Skeletal muscle satellite cell (primary cell): ENCODE measurements around the gene ADAMTS2.

ENCODE experiments used
- H3K27me3 ChIP-seq: 2 replicates; pipeline ENCODE4 v1.7.0; 2013; ENCODE audit warnings: low read length; ENCODE audit not compliant: control insufficient read depth, insufficient read depth
- H3K36me3 ChIP-seq: 2 replicates; pipeline ENCODE4 v1.7.0; 2013; ENCODE audit warnings: mild to moderate bottlenecking, control low read depth, low read length; ENCODE audit not compliant: insufficient read depth
- H3K4me1 ChIP-seq: 2 replicates; pipeline ENCODE4 v1.7.0; 2013; ENCODE audit warnings: low read length; ENCODE audit not compliant: control insufficient read depth, insufficient read depth
- H3K4me2 ChIP-seq: 2 replicates; pipeline ENCODE4 v1.7.0; 2013; ENCODE audit warnings: mild to moderate bottlenecking, low read length
- H3K4me3 ChIP-seq: 2 replicates; pipeline ENCODE4 v1.7.0; 2013; ENCODE audit warnings: low read length
- H3K9ac ChIP-seq: 2 replicates; pipeline ENCODE4 v1.7.0; 2013; ENCODE audit warnings: mild to moderate bottlenecking, low read depth, low read length, moderate library complexity
- H3K9me3 ChIP-seq: replicated peaks from 2 replicates; pipeline ENCODE4 v1.7.0; 2013; ENCODE audit warnings: mild to moderate bottlenecking, control low read depth, low read length

Gene ADAMTS2

GRCh38 chr5:179199246-179199645 is 146.0 kb downstream of the ADAMTS2 start:
- Histone ChIP-seq H3K4me2 (no peak overlapping the region), H3K9me3 (no peaks in the 10 kb centered on the region), H3K27me3 (no peaks in the 10 kb centered on the region), H3K9ac (no peak overlapping the region), H3K36me3 (peaks cover 23% of the 10 kb centered on the region), H3K4me3 (no peak overlapping the region), H3K4me1 (no peaks in the 10 kb centered on the region)

- Histone ChIP-seq H3K4me3 (no peak overlapping the region), H3K9me3 (no peaks in the 10 kb centered on the region), H3K9ac (no peak overlapping the region), H3K4me1 (no peaks in the 10 kb centered on the region), H3K27me3 (no peaks in the 10 kb centered on the region), H3K36me3 (peaks cover 27% of the 10 kb centered on the region), H3K4me2 (no peak overlapping the region)
Measured at GRCh38 chr5:179198825-179199224, 146.4 kb downstream of the ADAMTS2 start.

DNA sequence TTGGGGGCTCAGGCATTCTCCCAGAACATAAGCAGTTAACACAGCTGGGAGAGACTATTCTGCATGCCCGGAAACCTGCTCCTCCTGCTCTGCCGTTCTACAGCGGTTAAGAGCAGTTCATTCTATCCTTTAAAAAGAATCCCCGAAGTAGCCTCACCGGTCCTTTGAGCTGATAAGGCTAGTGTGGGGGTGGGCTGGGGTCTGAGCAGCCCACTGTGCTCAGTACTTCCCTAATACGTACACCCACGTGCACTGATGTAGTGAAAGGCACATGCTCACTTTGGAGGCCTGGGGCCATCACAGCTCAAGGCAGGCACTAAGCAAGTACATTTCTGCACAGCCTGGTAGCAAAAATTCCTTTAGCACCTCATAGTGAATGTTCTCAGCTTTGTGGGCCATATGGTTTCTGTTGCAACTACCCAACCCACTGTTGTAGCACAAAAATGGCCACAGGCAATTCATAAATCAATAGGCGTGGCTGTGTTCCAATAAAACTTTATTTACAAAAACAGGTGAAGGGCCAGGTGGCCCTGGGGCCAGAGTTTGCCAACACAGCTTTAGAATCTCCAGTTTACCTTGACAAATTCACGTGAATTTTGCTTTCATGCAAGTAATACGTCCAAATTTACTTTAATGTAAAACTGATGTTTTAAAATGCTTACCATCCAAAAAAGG is 148.7 kb downstream of the ADAMTS2 start:
- H3K4me3 ChIP-seq: no peak overlapping the region
- no peak overlapping the region for H3K9ac ChIP-seq
- no peak overlapping the region for H3K4me2 ChIP-seq
- no peaks in the 10 kb centered on the region for H3K27me3 ChIP-seq
- H3K4me1 ChIP-seq: no peaks in the 10 kb centered on the region
- H3K36me3 ChIP-seq: peaks cover 34% of the 10 kb centered on the region
- no peaks in the 10 kb centered on the region for H3K9me3 ChIP-seq

GRCh38 chr5:179195561-179196404 is 149.5 kb downstream of the ADAMTS2 start:
- peaks cover 34% of the 10 kb centered on the region for H3K36me3 ChIP-seq
- H3K4me3 ChIP-seq: no peak overlapping the region
- H3K4me2 ChIP-seq: no peak overlapping the region
- no peaks in the 10 kb centered on the region for H3K4me1 ChIP-seq
- H3K9me3 ChIP-seq: no peaks in the 10 kb centered on the region
- H3K27me3 ChIP-seq: no peaks in the 10 kb centered on the region
- H3K9ac ChIP-seq: no peak overlapping the region

DNA sequence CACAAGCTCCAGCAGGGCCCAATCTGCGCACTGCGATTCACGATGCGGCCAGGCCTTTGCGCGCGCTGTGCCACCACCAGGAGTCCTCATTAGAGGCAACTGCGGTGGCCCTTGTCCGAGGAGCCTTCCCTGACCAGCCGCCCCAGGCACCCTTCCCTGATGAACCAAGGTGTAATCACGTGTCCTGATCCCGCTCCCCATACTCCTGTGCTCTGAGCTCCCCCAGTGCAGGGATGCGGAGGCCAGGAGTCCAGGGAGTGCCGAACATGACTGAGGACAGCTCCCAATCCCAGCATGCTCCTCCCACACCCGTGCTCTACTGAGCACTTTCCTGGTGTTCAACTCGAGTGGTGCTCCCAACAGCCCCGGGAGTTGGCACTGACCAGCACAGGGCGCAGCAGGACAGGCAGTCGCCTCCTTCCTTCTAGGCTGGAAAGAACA is 150.3 kb downstream of the ADAMTS2 start:
- Histone ChIP-seq H3K9me3 (no peaks in the 10 kb centered on the region), H3K9ac (no peak overlapping the region), H3K36me3 (peaks cover 30% of the 10 kb centered on the region), H3K27me3 (no peaks in the 10 kb centered on the region), H3K4me3 (no peak overlapping the region), H3K4me2 (no peak overlapping the region), H3K4me1 (no peaks in the 10 kb centered on the region)

GRCh38 chr5:179194201-179194910 is 150.9 kb downstream of the ADAMTS2 start:
- Histone ChIP-seq H3K36me3 (peaks cover 30% of the 10 kb centered on the region), H3K4me2 (no peak overlapping the region), H3K4me3 (no peak overlapping the region), H3K27me3 (no peaks in the 10 kb centered on the region), H3K4me1 (no peaks in the 10 kb centered on the region), H3K9me3 (no peaks in the 10 kb centered on the region), H3K9ac (no peak overlapping the region)

DNA sequence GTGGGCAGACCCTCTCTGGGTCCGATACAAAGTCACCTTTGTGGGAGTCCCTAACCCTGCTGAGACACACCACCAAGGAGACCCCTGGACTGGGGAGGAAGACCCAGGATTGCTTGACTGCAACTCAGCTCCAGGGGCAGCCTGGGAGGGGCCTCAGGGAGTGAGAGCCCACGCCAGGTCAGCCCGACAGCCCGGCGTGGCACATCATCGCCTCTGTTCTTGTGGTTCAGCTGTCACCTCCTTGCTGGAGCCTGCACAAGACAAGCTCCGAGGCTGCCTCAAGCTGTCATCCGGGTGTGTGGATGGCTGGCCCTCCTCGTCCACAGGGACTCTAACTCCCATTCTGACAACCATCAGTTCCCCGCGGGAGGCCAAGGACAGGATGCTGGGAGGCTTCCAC is 151.5 kb downstream of the ADAMTS2 start:
- peaks cover 30% of the 10 kb centered on the region for H3K36me3 ChIP-seq
- H3K4me1 ChIP-seq: no peaks in the 10 kb centered on the region
- no peak overlapping the region for H3K9ac ChIP-seq
- no peak overlapping the region for H3K4me2 ChIP-seq
- H3K27me3 ChIP-seq: no peaks in the 10 kb centered on the region
- H3K4me3 ChIP-seq: no peak overlapping the region
- H3K9me3 ChIP-seq: no peaks in the 10 kb centered on the region

- Histone ChIP-seq H3K4me3 (no peak overlapping the region), H3K4me1 (no peaks in the 10 kb centered on the region), H3K9me3 (no peaks in the 10 kb centered on the region), H3K9ac (no peak overlapping the region), H3K36me3 (peaks cover 35% of the 10 kb centered on the region), H3K4me2 (no peak overlapping the region), H3K27me3 (no peaks in the 10 kb centered on the region)
Measured at GRCh38 chr5:179192891-179193470, 152.3 kb downstream of the ADAMTS2 start.

DNA sequence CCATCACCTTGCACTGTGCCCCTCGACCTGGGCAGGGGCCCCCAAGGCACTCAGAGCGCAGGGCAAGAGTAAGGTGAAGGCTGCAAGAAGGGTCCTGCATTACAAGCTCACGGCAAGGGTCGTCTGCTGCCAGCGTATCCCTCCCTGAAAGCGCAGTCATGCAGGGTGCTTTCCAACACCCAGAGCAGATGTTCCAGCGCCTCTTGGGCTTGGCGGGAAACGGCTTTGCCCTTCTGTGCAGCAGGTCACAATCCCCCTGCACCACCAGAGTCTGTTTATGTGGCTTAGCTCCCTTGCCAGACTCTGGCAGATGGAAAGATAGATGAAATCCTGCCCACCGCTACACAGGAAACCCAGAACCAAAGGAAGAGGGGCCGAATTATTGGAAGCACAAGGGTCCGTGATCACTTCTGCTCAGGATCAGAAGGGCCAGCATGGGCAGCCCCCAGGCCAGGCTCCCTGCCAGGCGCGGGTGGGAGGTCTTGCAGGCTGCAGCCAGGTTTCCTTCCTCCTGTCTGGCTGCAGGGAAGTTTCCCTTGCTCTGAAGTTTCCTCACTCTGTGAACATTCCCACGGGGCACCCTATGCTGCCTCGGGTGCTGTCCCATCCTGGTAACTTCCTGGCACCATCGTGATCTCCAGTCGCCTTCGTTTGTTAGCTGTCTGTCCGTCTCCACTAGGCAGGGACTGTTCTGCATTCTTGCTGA is 152.9 kb downstream of the ADAMTS2 start:
- no peaks in the 10 kb centered on the region for H3K27me3 ChIP-seq
- no peak overlapping the region for H3K4me3 ChIP-seq
- no peak overlapping the region for H3K9ac ChIP-seq
- no peak overlapping the region for H3K4me2 ChIP-seq
- H3K36me3 ChIP-seq: peaks cover 35% of the 10 kb centered on the region
- no peaks in the 10 kb centered on the region for H3K4me1 ChIP-seq
- H3K9me3 ChIP-seq: no peaks in the 10 kb centered on the region

DNA sequence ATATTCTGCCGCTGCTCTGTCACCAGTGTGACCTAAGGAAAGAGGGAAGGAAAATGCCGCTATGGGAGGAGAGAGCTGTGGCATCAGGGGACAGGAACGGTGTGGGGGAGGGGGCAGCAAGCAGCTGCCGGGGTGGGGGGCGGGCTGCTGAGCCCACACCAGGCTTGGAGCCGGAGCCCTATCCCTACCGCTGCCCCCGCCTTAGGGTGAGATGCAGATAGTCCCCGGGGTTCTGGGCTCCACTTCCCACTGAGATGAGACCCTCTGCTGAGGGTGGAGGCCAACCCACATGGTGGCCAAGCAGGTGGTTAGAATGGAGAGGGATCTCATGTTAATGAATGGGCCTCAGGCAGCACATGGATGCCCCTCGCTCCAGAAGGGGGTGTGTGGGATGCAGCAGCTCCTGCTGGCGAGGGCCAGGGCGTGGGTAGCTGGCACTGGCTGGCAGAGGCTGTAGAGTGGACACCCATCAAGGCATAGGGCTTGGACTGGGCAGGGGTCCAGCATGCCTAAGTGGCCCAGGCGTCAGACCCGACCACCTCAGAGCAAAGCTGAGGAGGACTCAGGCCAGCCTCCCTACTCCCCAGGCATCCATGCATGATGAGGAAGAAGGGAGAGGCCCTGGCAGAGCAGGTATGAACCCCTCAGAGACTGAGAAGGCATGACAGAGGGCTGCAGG is 153.6 kb downstream of the ADAMTS2 start:
- no peak overlapping the region for H3K4me3 ChIP-seq
- H3K9me3 ChIP-seq: no peaks in the 10 kb centered on the region
- H3K27me3 ChIP-seq: no peaks in the 10 kb centered on the region
- H3K36me3 ChIP-seq: peaks cover 29% of the 10 kb centered on the region
- H3K4me1 ChIP-seq: no peaks in the 10 kb centered on the region
- H3K9ac ChIP-seq: no peak overlapping the region
- no peak overlapping the region for H3K4me2 ChIP-seq
